ENCODE results near the gene CHRNA7.

DNA sequence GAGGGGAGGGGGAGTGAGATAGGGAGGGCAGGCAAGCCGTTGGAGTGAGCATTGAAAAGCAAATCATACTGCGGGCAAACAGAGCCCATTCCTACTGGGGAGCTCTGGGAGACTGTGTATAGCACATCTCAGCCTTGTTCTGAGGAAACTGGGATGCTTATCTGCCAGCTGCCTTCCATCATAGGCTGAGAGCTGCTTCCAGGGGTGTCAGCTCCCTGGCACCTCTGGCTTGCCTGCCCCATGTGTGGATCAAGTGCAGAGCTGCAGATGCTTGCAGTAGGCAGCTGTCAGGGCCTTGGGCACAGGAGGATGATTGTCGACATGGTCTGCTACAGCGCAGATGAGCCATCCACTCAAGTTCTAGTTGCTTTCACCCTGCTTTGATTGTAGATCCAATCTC lies 86.8 kb downstream of the CHRNA7 start:
- TF ChIP-seq CTCF (IDR thresholded peaks at IDR 0.05; ENCODE audit: borderline replicate concordance, extremely low read depth, low read length, poor library complexity, severe bottlenecking): no peak
- TF ChIP-seq EZH2 (IDR thresholded peaks at IDR 0.05; ENCODE audit: borderline replicate concordance, low read depth, low read length, severe bottlenecking): no peak
